ENCODE data around the gene C1orf141.

The C1orf141 gene

GRCh38 chr1:67118646-67119045 is 16.1 kb downstream of the C1orf141 start:
- Histone ChIP-seq H3K79me2 (no peaks in the 10 kb centered on the region), H2AFZ (no peak overlapping the region), H3K27me3 (ENCODE audit: control insufficient read depth, insufficient read depth, low read length) (no peaks in the 10 kb centered on the region), H3K36me3 (ENCODE audit: control insufficient read depth, insufficient read depth, low read length) (no peaks in the 10 kb centered on the region), H3K9me3 (ENCODE audit: control insufficient read depth, low read length) (no peaks in the 10 kb centered on the region), H3K27ac (no peak overlapping the region), H3K4me1 (no peaks in the 10 kb centered on the region), H3K9ac (no peak overlapping the region), H3K4me3 (ENCODE audit: low read depth, low read length) (no peak overlapping the region), H3K4me2 (ENCODE audit: low read length) (no peak overlapping the region)
- no peak for TF ChIP-seq CTCF (IDR thresholded peaks at IDR 0.05)

GRCh38 chr1:67118191-67118590 is 16.6 kb downstream of the C1orf141 start:
- Histone ChIP-seq H3K4me1 (no peaks in the 10 kb centered on the region), H3K4me3 (ENCODE audit: low read depth, low read length) (no peak overlapping the region), H3K9me3 (ENCODE audit: control insufficient read depth, low read length) (no peaks in the 10 kb centered on the region), H3K27me3 (ENCODE audit: control insufficient read depth, insufficient read depth, low read length) (no peaks in the 10 kb centered on the region), H3K9ac (no peak overlapping the region), H2AFZ (no peak overlapping the region), H3K4me2 (ENCODE audit: low read length) (no peak overlapping the region), H3K79me2 (no peaks in the 10 kb centered on the region), H3K36me3 (ENCODE audit: control insufficient read depth, insufficient read depth, low read length) (no peaks in the 10 kb centered on the region), H3K27ac (no peak overlapping the region)
- TF ChIP-seq CTCF (IDR thresholded peaks at IDR 0.05): no peak

GRCh38 chr1:67114162-67114561 is 20.6 kb downstream of the C1orf141 start:
- Histone ChIP-seq H3K27me3 (ENCODE audit: control insufficient read depth, insufficient read depth, low read length) (no peaks in the 10 kb centered on the region), H3K4me2 (ENCODE audit: low read length) (no peak overlapping the region), H3K36me3 (ENCODE audit: control insufficient read depth, insufficient read depth, low read length) (no peaks in the 10 kb centered on the region), H3K27ac (no peak overlapping the region), H3K4me3 (ENCODE audit: low read depth, low read length) (no peak overlapping the region), H2AFZ (no peak overlapping the region), H3K79me2 (no peaks in the 10 kb centered on the region), H3K9me3 (ENCODE audit: control insufficient read depth, low read length) (no peaks in the 10 kb centered on the region), H3K9ac (no peak overlapping the region), H3K4me1 (no peaks in the 10 kb centered on the region)
- TF ChIP-seq CTCF (IDR thresholded peaks at IDR 0.05): no peak

DNA sequence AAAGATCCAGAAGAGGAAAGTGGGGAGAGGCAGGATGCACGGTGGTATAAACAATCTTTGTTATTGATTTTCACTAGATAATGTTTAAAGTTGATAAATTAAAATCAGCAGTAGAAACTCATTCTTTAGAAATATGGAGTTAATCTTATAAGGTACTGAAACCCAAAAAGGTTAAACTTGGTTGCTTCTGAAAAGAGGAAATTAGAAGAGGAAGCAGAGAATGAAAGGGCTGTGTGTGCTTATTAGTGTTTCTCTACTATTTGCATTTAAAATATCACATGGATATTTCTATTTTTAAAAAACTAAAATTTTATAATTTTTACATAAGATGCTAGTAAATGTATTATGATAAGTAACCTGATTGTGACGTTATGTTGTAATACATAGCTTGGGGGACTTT is 24.4 kb downstream of the C1orf141 start:
- Histone ChIP-seq H3K27me3 (ENCODE audit: control insufficient read depth, insufficient read depth, low read length) (no peaks in the 10 kb centered on the region), H3K4me2 (ENCODE audit: low read length) (no peak overlapping the region), H3K36me3 (ENCODE audit: control insufficient read depth, insufficient read depth, low read length) (no peaks in the 10 kb centered on the region), H2AFZ (no peak overlapping the region), H3K4me1 (no peaks in the 10 kb centered on the region), H3K79me2 (no peaks in the 10 kb centered on the region), H3K4me3 (ENCODE audit: low read depth, low read length) (no peak overlapping the region), H3K9me3 (ENCODE audit: control insufficient read depth, low read length) (no peaks in the 10 kb centered on the region), H3K9ac (no peak overlapping the region), H3K27ac (no peak overlapping the region)
- no peak for TF ChIP-seq CTCF (IDR thresholded peaks at IDR 0.05)

DNA sequence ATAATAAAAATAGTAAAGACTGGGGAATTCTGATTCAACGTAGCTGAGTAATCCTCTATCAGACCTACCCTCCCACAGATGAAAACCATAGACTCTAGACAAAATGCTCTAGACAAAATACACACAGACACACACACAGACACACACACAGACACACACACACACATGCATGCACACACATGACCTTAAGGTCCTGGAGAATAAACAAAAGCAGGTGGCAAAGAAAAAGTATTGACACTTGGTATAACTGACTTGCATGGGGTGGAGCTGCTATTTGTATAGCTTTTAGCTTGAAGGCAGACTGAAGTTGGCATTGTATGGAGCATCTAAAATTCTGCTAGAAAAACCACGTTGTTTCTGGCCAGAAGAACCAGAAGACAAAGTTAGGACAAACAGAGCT is 29.3 kb downstream of the C1orf141 start:
- Histone ChIP-seq H3K9ac (no peak overlapping the region), H3K27ac (no peak overlapping the region), H2AFZ (no peak overlapping the region), H3K9me3 (ENCODE audit: control insufficient read depth, low read length) (no peaks in the 10 kb centered on the region), H3K4me2 (ENCODE audit: low read length) (no peak overlapping the region), H3K27me3 (ENCODE audit: control insufficient read depth, insufficient read depth, low read length) (no peaks in the 10 kb centered on the region), H3K36me3 (ENCODE audit: control insufficient read depth, insufficient read depth, low read length) (no peaks in the 10 kb centered on the region), H3K79me2 (no peaks in the 10 kb centered on the region), H3K4me1 (no peaks in the 10 kb centered on the region), H3K4me3 (ENCODE audit: low read depth, low read length) (no peak overlapping the region)
- TF ChIP-seq CTCF (IDR thresholded peaks at IDR 0.05): no peak
